GF-D8 (cell line): ENCODE data around the gene MINDY2.
"Not testable (repeated sequence)": the region's sequence is repeated elsewhere in the genome, so short reads cannot be mapped to it uniquely, and the experiment has no call there.

Source experiments
- DNase-seq: peaks from one replicate; lab custom pipeline; 2025; lab: John Stamatoyannopoulos, UW

MINDY2 gene

DNA sequence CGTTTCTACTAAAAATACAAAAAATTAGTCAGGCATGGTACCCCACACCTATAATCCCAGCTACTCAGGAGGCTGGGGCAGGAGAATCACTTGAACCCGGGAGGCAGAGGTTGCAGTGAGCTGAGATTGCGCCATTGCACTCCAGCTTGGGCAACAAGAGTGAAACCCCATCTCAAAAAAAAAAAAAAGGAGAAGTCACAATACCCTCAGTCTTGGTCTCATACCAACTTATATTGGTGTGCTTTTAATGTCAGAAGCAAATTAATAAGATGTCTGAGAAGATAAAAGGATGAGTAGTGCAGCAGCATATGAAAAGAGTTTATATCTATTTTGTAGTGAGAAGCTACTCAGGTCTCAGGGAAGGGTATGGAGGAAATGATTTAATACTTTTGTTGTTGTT lies 112.8 kb downstream of the MINDY2 start:
- not testable (repeated sequence) for DNase-seq

DNA sequence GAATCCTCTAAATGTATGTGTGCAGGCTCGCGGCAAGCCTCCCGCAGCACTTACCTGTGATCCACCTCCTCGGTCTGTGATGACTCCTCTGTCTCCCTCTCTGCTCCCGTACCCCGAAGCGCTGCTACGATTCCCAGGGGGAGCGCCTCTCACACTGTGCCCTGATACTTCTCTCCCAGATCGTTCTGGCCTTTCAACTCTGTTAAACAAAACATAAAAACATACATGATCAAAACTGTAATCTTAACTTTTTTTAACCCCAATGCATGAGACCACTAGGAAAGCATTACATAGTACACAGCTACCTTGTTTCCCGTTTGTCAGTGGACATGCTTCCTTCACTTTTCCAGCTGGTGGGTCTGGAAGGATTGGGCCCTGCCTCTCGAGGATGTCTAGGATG lies 115.8 kb downstream of the MINDY2 start:
- DNase-seq, result no peak

DNA sequence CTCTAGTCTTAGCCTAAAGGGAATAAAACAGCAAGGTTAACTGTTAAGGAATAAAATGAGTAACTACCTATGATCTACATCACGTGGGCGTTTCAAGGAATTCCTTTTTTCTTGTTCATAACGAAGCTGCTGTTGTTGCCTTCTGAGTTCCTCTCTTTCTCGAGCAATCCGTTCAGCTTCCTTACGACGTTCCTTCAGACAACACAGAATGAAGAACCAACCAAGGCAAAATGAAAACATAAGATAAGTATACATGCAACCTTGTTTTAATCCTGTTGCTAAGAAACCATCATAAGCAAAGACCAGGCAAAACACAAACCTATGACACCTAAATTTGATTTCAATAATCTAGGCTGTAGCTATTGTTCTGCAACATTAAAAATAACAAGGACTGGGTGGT lies 118.3 kb downstream of the MINDY2 start:
- DNase-seq, result no peak

DNA sequence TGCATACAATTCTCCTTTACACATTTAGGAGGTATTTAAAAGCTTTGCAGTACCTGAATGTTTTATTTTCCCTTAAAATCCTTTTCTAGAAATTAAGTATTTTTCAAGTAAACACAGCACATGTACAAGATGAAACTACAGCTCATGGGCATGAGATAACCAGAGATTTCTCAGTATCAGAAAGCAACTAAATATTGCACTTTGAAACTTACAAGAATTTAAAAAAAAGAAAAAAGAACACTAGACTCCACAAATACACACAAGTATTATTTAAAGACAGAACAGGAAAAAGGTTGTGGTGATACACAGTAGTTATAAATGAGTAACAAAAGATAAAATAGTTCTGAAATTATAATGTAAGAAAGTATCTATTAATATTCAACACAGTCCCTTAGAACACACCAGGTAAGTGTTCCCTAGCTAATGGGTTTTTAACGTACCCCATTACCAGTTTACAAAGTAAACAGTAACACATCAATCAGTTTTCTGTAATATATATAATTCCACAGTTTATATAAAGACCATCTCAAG lies 127.1 kb downstream of the MINDY2 start:
- no peak for DNase-seq

DNA sequence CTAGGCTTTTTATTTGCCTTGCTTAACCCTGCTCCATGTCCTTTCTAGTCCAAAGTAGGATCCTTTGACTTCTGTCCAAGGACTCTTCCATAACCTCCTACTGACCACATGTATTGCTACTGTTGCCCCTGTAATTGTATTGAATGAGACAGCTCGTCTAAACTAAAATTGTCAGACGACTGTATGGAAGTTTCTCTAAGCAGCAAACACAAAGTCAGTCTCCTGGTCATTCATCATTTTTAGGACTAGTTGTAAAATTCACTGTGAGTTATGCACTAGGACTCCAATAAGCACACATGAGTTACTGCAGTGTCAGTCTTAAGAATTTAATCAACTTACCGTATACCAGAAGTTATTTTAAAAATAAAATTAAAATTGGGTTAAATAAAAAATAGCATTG lies 129.5 kb downstream of the MINDY2 start:
- no peak for DNase-seq

DNA sequence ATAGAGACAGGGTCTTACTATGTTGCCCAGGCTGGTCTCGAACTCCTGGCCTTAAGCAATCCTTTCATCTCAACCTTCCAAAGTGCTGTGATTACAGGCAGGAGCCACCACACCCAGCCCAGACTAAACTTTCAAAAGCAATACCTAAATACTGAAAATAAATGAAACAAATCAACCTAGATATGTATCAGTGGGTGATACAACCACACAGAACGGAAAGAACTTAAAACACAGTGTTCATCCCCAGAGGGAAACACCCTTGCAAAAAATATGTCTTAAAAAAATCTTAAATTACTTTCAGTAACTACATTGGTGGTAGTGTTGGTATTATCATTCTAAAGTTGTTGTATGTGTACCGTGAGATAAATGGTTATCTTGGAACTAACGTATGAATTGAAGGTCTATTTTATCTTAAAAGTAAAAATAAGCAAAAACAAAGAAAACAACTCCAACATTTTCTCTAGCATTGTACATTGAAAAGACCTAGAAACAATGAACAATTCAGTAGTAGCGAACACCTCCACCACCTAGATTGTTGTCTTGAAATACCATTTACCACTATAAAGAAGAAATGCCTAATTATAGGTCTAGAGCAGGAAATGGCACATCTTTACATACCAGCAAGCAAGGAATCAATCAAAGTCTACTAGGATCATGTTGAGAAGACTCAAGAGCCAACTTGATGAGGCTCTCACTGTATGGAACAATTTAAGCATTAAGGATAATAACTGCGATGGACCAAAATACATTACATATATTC lies 137.6 kb downstream of the MINDY2 start:
- no peak for DNase-seq

DNA sequence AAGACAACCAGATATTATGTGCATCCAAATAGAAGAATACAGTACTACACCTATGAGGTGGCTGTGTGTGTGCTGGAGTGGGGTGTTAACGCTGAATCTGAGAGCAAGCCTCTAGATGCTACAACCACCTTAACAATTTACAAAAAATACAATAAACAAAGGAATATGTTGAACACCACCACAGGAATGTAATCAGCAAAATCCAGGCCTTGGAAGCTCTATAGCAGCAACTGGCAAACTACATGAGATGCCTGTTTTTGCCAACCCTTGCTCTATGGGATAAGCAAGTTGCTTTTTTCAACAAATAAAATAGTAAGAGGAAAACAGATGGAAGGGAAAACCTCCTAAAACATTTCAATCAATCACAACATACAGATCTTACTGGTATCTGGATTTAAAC lies 138.5 kb downstream of the MINDY2 start:
- DNase-seq, result no peak

DNA sequence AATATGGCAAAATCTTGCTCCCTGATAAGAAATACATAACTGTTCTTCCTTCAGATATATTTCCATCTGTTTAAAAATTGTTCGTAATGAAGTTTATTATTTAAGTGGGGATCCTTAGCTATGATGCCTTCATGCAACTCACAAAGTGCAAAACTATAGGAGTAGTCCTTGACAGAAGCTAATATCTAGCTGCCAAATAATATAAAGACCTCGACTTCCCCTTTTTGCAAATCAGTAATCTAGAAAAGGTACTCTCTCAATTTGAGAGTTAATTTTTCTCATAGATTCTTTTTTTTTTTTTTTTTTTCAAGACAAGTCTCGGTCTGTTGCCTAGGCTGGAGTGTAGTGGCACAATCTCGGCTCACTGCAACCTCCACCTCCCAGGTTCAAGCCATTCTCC lies 139.4 kb downstream of the MINDY2 start:
- no peak for DNase-seq
